Stimulated activated naive B cell treated with anti-CD40 and anti-IgM and Interleukin-4, amounts not matched to agents 10 μg/mL and 1 μg/mL and 100 μg/mL, for 72 hours (primary cell): ENCODE data around the gene BTBD16.

Experiments
- ATAC-seq, 2 donors: fragments of 150-1000 bp; cut with Tn5 transposase; replicated peaks; 2 replicates each; pipeline ENCODE4 v1.10.0; 2021; ENCODE audit warnings: moderate library complexity in 1 of 2
- DNase-seq: peaks from one replicate; pipeline ENCODE4 v3.0.0; 2021
- H3K27ac Mint-ChIP-seq: one replicate; pipeline ENCODE4 v1.8.0; 2022; ENCODE audit warnings: mild to moderate bottlenecking, mixed read lengths
- H3K27me3 Mint-ChIP-seq, 2 donors: one replicate each; pipeline ENCODE4 v1.8.0; 2022; ENCODE audit warnings: mixed read lengths in 2 of 2
- H3K36me3 Mint-ChIP-seq, 2 donors: one replicate each; pipeline ENCODE4 v1.8.0; 2022; ENCODE audit warnings: mixed read lengths in 2 of 2, mild to moderate bottlenecking in 1 of 2
- H3K4me1 Mint-ChIP-seq, 2 donors: one replicate each; pipeline ENCODE4 v1.8.0; 2022; ENCODE audit warnings: mixed read lengths in 2 of 2, mild to moderate bottlenecking in 1 of 2
- H3K4me3 Mint-ChIP-seq, 2 donors: one replicate each; pipeline ENCODE4 v1.8.0; 2022; ENCODE audit warnings: mild to moderate bottlenecking in 2 of 2, mixed read lengths in 2 of 2, moderate library complexity in 1 of 2
- H3K9me3 Mint-ChIP-seq, 2 donors: one replicate each; pipeline ENCODE4 v1.8.0; 2022; ENCODE audit warnings: mixed read lengths in 2 of 2, mild to moderate bottlenecking in 1 of 2

The BTBD16 gene

DNA sequence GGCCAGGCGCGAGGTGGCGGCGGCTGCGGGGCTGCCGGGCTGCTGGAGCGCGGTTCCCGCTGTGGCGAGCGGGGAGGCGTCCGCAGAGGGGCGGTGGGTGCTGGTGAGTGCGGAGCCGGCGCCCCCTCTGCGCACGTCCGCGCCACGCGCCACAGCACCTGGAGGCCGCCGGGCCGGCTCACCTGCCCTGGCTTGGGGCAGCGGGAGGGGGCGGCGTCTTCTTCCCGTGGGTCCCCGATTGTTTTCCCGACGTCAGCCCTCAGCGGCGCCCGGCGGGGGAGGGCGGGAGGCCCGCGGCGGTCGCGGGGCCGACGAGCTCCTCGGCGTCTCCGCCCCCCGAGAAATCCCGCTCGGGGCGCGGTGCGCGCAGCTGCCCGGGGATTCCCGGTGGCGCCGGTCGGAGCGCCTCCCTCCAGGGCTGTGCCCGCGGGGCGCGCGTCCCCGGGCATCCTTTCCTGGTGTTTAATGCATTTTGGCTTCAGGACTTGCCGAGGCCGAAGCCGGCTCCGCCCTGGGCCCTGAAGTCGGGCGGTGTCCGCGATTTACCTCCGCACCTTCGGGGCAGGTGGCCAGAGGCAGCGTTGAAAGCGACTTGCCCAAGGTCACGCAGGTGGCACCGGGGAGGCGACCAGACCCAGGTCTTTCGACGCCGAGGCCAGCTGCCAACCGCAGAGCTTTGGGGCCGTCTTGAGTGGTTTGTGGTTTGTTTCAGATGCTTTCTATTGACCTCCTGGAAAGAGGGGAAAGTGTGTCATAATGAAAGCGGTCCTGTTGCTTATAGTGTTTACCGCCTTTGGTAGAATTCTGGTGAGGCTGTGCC, 104.0 kb downstream of the BTBD16 start:
- peak; percentile 75 to 77 for ATAC-seq
- DNase-seq: peak; percentile 79
- H3K36me3 Mint-ChIP-seq: peaks cover 6 to 13% of the 10 kb centered on the region in 2 donors
- peaks cover 18 to 25% of the 10 kb centered on the region in 2 donors for H3K27me3 Mint-ChIP-seq
- peaks cover under 1 to 2% of the 10 kb centered on the region in 2 donors for H3K9me3 Mint-ChIP-seq
- peak overlapping the region; percentile 99 for H3K27ac Mint-ChIP-seq
- H3K4me3 Mint-ChIP-seq: peak overlapping the region; percentile 94 to 95
- peaks cover 19 to 24% of the 10 kb centered on the region in 2 donors for H3K4me1 Mint-ChIP-seq

DNA sequence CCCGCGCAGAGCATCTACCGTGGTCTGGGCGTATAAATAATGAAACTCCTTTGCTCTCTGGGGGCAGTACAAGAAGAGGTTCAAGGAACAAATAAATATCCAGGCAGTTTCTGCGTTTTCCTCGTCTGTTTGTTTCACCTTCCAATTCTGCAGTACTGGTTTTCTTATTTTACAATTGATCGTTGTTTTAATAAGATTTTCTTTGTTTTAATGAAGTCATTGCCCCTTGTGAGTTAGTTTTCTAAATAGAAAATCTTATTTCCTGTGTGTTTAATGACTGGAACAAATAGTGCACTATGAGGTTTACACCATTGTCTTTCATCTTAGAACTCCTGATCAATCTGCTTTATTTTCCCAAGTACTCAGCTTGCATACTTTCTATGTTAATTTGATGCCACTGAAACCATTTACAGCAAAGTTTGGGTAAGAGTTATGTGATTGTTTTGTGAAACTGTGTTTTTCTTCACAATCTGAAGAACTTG, 104.6 kb downstream of the BTBD16 start:
- H3K36me3 Mint-ChIP-seq: peaks cover 10 to 19% of the 10 kb centered on the region in 2 donors
- H3K4me3 Mint-ChIP-seq: peak overlapping the region; percentile 94 to 95
- peaks cover 19 to 30% of the 10 kb centered on the region in 2 donors for H3K4me1 Mint-ChIP-seq
- peak overlapping the region; percentile 99 for H3K27ac Mint-ChIP-seq
- DNase-seq (no peak), ATAC-seq (no peak)
- peaks cover 2 to 6% of the 10 kb centered on the region in 2 donors for H3K9me3 Mint-ChIP-seq
- H3K27me3 Mint-ChIP-seq: peaks cover 14 to 19% of the 10 kb centered on the region in 2 donors

DNA sequence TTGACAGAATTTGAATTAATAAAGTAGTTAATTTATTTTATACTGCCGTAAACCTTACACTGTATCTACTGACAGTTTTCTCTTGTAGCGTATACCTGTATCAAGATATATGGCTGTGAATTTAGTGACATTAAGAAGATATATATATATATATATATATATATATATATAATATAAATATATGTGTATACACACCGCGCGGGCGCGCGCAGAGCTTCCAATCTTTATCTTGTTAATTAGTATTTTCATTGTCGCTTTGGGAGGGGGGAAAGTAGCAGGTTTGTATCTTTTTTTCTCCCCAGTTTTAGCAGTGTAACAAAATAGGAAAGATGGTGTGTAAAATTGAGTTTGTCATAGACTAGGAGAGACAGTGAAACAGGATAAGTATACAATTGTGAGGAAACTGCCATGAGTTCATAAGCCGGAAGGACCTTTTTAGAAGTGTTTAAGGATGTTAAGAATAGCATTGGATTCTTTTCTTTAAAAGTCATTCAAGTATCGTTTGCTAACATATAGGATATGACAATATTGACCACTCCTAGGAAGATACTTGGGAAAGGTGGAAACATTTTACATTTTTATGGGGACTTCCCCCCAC, 105.4 kb downstream of the BTBD16 start:
- DNase-seq (no peak), ATAC-seq (no peak)
- Mint-ChIP-seq H3K9me3 (peaks cover 4 to 9% of the 10 kb centered on the region in 2 donors), H3K4me3 (peak overlapping the region in 1 of 2 donors; percentile 23), H3K27ac (no peak overlapping the region), H3K4me1 (peaks cover 22 to 37% of the 10 kb centered on the region in 2 donors), H3K27me3 (peaks cover 7 to 11% of the 10 kb centered on the region in 2 donors), H3K36me3 (peaks cover 10 to 26% of the 10 kb centered on the region in 2 donors)

DNA sequence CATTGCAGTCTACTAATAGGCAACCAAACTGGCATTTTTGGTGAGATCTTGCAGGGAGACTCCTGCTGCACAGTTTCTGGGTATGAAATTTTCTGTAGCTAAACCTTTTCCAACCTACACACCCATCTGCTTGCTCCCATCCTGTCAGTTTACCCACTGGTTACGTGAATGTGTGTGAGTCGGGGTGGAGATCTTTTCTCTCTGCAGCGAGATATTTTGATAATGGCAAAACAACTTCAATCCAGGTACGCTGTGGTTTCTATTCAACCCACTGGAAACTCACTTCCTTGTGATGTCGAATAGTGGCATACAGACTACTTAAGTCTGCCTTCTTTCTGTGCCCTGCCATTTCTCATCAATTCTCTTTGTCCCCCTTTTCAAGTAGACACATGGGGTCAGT, 107.9 kb downstream of the BTBD16 start:
- Mint-ChIP-seq H3K36me3 (peaks cover 12 to 32% of the 10 kb centered on the region in 2 donors), H3K4me3 (no peak overlapping the region), H3K27ac (no peak overlapping the region), H3K4me1 (peaks cover 24 to 43% of the 10 kb centered on the region in 2 donors), H3K9me3 (peaks cover 4 to 9% of the 10 kb centered on the region in 2 donors), H3K27me3 (no peaks in the 10 kb centered on the region)
- DNase-seq (no peak), ATAC-seq (no peak)

DNA sequence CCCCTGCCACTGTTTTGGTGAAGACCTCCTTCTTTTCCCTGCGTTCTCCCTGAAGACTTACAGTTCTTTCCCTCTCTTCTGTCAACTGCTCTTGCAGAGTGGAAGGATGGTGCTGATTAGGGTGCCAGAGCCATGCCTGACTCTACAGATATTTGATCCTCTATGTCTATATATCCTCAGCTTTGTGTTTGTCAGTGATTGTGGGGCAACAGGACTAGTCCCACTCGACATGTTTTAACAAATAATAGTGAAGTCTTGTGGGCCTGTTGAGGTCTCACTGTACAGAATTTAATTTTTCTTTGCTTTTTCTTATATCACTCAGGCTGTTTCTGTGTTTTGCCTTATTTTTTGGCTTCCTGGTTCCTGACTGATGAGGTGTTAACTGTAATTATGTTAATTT, 108.4 kb downstream of the BTBD16 start:
- no peak overlapping the region for H3K27ac Mint-ChIP-seq

DNA sequence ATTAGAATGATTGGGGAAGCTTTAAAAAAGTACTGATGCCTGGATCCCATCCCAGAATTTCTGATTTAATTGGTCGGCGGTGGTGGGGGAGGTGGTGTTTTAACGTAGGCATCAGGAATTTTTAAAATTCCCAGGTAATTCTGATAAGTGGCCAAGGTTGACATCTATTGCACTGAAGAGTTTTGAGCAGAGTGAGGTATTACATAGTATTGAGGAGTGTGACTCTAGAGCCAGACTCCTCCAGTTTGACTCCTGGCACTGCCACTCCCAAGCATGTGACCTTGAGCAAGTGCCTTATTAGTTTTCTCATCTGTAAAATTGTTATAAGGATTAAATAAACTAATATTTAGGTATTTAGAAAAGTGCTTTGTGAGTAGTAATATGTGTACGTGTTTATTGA, 109.6 kb downstream of the BTBD16 start:
- no peak overlapping the region for H3K4me3 Mint-ChIP-seq
- peaks cover 20 to 37% of the 10 kb centered on the region in 2 donors for H3K4me1 Mint-ChIP-seq
- ATAC-seq: no peak
- no peak for DNase-seq
- peaks cover 4 to 9% of the 10 kb centered on the region in 2 donors for H3K9me3 Mint-ChIP-seq
- no peak overlapping the region for H3K27ac Mint-ChIP-seq
- H3K27me3 Mint-ChIP-seq: no peaks in the 10 kb centered on the region
- peaks cover 12 to 28% of the 10 kb centered on the region in 2 donors for H3K36me3 Mint-ChIP-seq

More for the DNA sequence above, 108.4 kb downstream of the BTBD16 start:
- Mint-ChIP-seq H3K4me3 (no peak overlapping the region), H3K27me3 (no peaks in the 10 kb centered on the region), H3K9me3 (peaks cover 4 to 9% of the 10 kb centered on the region in 2 donors), H3K36me3 (peaks cover 12 to 32% of the 10 kb centered on the region in 2 donors), H3K4me1 (peaks cover 22 to 40% of the 10 kb centered on the region in 2 donors)
- DNase-seq (no peak), ATAC-seq (no peak)

DNA sequence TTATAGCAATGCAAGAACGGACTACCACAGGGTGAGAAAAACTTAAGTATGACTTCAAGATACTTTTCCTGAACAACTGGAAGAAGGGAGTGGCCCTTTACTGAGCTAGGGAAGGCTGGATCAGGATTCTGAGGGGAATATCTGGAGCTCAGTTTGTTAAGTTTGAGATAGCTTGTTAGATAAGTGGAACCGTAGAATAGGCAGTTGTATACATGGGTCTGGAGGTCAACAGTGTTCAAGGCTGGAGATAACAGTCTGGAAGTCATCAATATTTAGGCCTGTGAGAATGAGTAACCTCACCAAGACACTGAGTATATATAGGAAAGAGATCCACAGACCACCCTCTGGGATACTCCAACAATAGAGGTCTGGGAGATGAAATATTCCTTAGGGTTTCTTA, 110.6 kb downstream of the BTBD16 start:
- DNase-seq (no peak), ATAC-seq (no peak)
- H3K36me3 Mint-ChIP-seq: peaks cover 12 to 28% of the 10 kb centered on the region in 2 donors
- peaks cover 16 to 42% of the 10 kb centered on the region in 2 donors for H3K4me1 Mint-ChIP-seq
- H3K27me3 Mint-ChIP-seq: no peaks in the 10 kb centered on the region
- H3K4me3 Mint-ChIP-seq: no peak overlapping the region
- peaks cover 4 to 9% of the 10 kb centered on the region in 2 donors for H3K9me3 Mint-ChIP-seq
- H3K27ac Mint-ChIP-seq: no peak overlapping the region

DNA sequence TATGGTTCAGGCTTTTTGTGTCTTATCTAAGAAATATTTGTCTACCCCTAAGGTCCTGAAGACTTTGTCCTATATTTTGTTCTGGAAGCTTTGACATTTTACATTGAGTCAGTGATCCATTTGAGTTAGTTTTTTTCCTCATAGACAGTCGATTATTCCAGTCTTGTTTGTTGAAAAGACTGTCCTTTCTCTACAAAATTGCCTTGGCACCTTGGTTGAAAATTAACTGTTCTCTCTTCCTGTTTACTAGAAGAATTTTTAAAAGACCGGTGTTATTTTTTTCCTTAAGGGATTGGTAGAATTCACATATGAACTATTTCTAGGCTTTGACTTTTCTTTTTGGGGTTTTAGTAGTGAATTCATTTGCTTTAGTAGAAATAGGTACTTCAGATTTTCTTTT, 115.4 kb downstream of the BTBD16 start:
- no peak for DNase-seq
- Mint-ChIP-seq H3K4me3 (no peak overlapping the region), H3K27ac (no peak overlapping the region), H3K36me3 (peaks cover 10 to 24% of the 10 kb centered on the region in 2 donors), H3K9me3 (no peaks in the 10 kb centered on the region), H3K4me1 (peaks cover 20 to 65% of the 10 kb centered on the region in 2 donors), H3K27me3 (no peaks in the 10 kb centered on the region)
- no peak for ATAC-seq

DNA sequence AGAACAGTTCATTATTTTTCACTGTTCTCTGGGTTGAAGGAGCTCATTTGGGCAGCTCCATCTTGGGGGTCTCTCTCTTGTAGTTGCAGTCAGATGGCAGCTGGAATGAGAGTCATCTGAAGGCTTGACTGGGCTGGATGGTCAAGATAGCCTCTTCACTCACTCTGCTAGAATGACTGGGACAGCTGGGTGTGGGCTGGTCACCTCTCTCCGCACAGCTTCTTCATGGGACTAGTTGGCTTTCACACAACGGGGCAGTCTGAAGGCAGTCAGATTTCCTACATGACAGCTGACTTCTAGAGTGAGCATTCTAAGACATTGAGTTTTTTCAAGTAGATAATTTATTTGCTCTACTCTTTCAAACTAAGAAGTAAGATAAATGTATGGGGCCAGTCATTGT, 116.5 kb downstream of the BTBD16 start:
- H3K4me1 Mint-ChIP-seq: peaks cover 18 to 55% of the 10 kb centered on the region in 2 donors
- peaks cover 10 to 27% of the 10 kb centered on the region in 2 donors for H3K36me3 Mint-ChIP-seq
- no peaks in the 10 kb centered on the region for H3K9me3 Mint-ChIP-seq
- no peak overlapping the region for H3K27ac Mint-ChIP-seq
- H3K27me3 Mint-ChIP-seq: no peaks in the 10 kb centered on the region
- no peak overlapping the region for H3K4me3 Mint-ChIP-seq
- DNase-seq: no peak
- ATAC-seq: no peak
